GM21786 (cell line): ENCODE measurements around the gene ZNF804A.

Source experiments
- ATAC-seq: cut with Tn5 transposase; IDR thresholded peaks from one replicate; pipeline ENCODE4 v1.9.1; 2021; ENCODE audit not compliant: unreplicated experiment

ZNF804A gene

GRCh38 chr2:184598316-184599053, at the start of gene ZNF804A:
TSS of gene ZNF804A (plus strand) at chr2:184598529. CDS start at chr2:184598960, 431 bp downstream.
- ATAC-seq: peak; percentile 79

GRCh38 chr2:184549153-184549552, 49.2 kb upstream of the ZNF804A start:
- no peak for ATAC-seq

GRCh38 chr2:184551626-184552025, 46.7 kb upstream of the ZNF804A start:
- no peak for ATAC-seq

- no peak for ATAC-seq
Measured at GRCh38 chr2:184554736-184555135, 43.6 kb upstream of the ZNF804A start.

- no peak for ATAC-seq
Measured at GRCh38 chr2:184555352-184555751, 43.0 kb upstream of the ZNF804A start.

- ATAC-seq: no peak
Measured at GRCh38 chr2:184556639-184557038, 41.7 kb upstream of the ZNF804A start.

GRCh38 chr2:184558713-184559464, 39.4 kb upstream of the ZNF804A start:
- ATAC-seq: no peak

GRCh38 chr2:184560603-184561002, 37.7 kb upstream of the ZNF804A start:
- no peak for ATAC-seq

GRCh38 chr2:184562532-184562931, 35.8 kb upstream of the ZNF804A start:
- ATAC-seq: no peak

GRCh38 chr2:184564092-184564491, 34.2 kb upstream of the ZNF804A start:
- no peak for ATAC-seq

- no peak for ATAC-seq
Measured at GRCh38 chr2:184566716-184567115, 31.6 kb upstream of the ZNF804A start.

GRCh38 chr2:184577056-184577455, 21.3 kb upstream of the ZNF804A start:
- no peak for ATAC-seq

- ATAC-seq: no peak
Measured at GRCh38 chr2:184577743-184578142, 20.6 kb upstream of the ZNF804A start.

- no peak for ATAC-seq
Measured at GRCh38 chr2:184579226-184579625, 19.1 kb upstream of the ZNF804A start.

- no peak for ATAC-seq
Measured at GRCh38 chr2:184581391-184581790, 16.9 kb upstream of the ZNF804A start.

- no peak for ATAC-seq
Measured at GRCh38 chr2:184589261-184589660, 9.1 kb upstream of the ZNF804A start.

GRCh38 chr2:184596819-184597411, 1.4 kb upstream of the ZNF804A start:
- peak; percentile 31 for ATAC-seq

- ATAC-seq: no peak
Measured at GRCh38 chr2:184597571-184597991, 748 bp upstream of the ZNF804A start.

- peak; percentile 5 for ATAC-seq
Measured at GRCh38 chr2:184598002-184598315, 370 bp upstream of the ZNF804A start.

GRCh38 chr2:184599054-184599871, 934 bp downstream of the ZNF804A start:
- no peak for ATAC-seq

GRCh38 chr2:184599872-184600222, 1.5 kb downstream of the ZNF804A start:
- ATAC-seq: no peak
